ENCODE data around the gene PACRG. TPM values are rescaled to one million over a fixed set of nuclear protein-coding genes. Genes with fewer than 3 reads are reported as not detected.
"Not testable (repeated sequence)": the region's sequence is repeated elsewhere in the genome, so short reads cannot be mapped to it uniquely, and the experiment has no call there.

The PACRG gene
- total RNA-seq, 2 donors from 2014 or later, result 0.70 to 1.3 TPM

- ATAC-seq, result no peak
- DNase-seq, result no peak
- intact Hi-C loops (cut with DNase I, micrococcal nuclease), result no loop called here
Measured at GRCh38 chr6:163298079-163298830, 570.5 kb downstream of the PACRG start.

GRCh38 chr6:163300838-163301237 lies 573.1 kb downstream of the PACRG start:
- intact Hi-C loops (cut with DNase I, micrococcal nuclease), result no loop called here
- DNase-seq (no peak), ATAC-seq (no peak)

DNA sequence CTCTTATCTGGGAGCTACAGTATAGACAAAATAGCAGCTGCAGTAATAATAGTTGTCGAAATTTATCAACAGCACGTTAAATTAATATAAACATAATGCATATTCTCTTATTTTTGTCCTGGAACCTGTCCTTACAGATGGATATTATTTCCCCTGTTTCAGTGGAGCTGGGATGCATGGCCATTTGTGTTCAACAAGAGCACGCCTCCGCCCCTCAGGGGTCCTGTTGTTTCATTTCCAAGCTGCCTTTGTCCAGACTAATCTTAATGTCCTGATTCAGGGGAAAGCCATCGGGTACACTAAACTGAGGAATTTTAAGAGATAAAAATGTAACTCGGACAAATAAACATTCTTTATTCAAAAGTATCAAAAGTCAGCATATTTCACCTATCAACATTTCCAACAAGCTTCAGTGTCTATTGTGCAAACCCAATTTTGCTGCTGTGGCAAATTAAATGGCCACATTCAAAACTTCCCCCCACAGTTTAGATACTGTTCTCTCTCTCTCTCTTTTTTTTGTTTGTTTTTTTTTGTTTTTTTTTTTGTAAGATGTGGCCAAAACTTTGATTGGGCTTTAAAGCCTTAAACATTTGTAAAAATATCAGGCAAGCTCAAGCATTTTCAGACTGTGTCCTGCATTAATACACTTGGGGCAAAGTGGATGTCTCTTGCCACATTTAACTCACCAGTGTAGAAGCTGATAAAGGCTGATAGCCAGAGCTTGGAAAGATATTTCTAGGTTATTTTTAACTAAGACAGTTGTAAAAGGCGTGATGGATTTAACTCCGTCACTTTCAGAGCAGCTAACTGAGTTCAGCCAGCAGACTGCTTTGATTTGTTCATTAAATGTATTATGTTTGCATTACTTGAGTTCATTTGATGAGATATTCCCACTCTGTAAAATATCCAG lies 574.2 kb downstream of the PACRG start:
- intact Hi-C loops (cut with DNase I, micrococcal nuclease), result no loop called here
- no peak for DNase-seq
- no peak for ATAC-seq

- intact Hi-C loops (cut with DNase I, micrococcal nuclease), result no loop called here
- ATAC-seq (no peak), DNase-seq (no peak)
Measured at GRCh38 chr6:163302747-163303146, 575.0 kb downstream of the PACRG start.

- DNase-seq (no peak), ATAC-seq (no peak)
- intact Hi-C loops (cut with DNase I, micrococcal nuclease), result no loop called here
Measured at GRCh38 chr6:163306000-163306399, 578.2 kb downstream of the PACRG start.

- intact Hi-C loops (cut with DNase I, micrococcal nuclease), result no loop called here
- ATAC-seq (no peak), DNase-seq (no peak)
Measured at GRCh38 chr6:163308629-163309440, 581.1 kb downstream of the PACRG start.

- intact Hi-C loops (cut with DNase I, micrococcal nuclease), result no loop called here
- DNase-seq (no peak), ATAC-seq (no peak)
Measured at GRCh38 chr6:163309491-163310026, 581.8 kb downstream of the PACRG start.

DNA sequence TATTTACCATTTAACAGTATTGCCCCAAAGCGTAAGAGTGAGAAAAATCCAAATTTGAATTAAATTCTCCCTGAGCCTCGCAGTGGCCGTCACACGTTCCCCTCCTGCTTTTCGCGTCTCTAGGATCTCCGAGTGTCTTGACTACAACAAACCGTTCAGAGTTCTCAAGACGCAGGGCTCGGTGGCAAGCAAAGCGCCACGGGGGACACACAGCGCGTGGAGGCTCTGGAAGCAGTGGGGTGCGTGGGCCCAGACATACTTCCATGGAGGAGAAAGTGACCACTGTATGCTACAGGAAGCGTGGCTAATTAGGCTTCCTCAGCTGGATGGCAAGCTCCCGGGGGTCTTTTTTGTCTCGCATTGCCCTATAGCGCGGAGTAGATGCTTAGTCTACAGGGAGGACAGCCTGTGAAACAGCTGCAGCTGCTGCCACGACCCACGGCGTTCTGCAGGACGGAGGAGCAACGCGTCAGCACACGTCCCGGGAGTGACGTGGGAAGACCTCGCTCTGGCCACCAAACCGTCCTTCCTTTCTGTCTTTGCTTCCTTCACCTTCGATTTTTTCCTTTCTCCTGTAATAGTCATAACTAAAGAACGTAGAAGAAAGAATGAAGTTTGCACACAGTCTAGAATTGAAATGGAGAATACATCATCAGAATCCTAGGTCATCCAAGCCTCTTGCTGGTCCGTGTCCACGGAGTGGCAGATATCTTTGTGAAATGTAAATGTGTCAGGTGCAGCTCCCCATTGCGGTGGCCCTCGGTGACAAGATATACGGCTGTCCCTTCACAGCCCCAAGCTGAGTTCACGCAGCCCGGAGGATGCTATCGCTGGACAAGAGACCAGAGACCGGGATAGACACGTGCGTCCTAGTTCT lies 582.6 kb downstream of the PACRG start:
- no peak for DNase-seq
- ATAC-seq, result no peak
- intact Hi-C loops (cut with DNase I, micrococcal nuclease), result no loop called here

DNA sequence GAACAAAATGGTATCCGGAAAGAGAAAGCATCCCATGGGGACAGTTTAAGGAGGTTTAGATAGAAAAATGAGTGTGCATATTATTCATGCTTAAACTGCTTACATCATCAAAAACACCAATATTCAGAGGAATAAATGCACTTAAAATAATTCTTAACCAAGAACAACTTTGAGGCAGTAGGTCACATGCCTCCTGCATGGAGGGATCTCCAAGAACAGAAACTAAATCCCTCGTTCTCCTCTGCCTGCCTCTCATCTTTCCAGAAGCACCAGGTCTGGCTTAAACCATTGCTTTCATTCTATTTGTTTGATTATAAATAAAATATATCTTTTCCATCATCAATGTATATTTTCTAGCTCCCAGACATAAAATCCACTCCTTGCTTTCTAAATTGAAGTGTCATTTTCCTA lies 583.2 kb downstream of the PACRG start:
- intact Hi-C loops (cut with DNase I, micrococcal nuclease), result no loop called here
- DNase-seq (no peak), ATAC-seq (no peak)

GRCh38 chr6:163311830-163312229 lies 584.1 kb downstream of the PACRG start:
- ATAC-seq, result no peak
- intact Hi-C loops (cut with DNase I, micrococcal nuclease), result no loop called here
- no peak for DNase-seq

DNA sequence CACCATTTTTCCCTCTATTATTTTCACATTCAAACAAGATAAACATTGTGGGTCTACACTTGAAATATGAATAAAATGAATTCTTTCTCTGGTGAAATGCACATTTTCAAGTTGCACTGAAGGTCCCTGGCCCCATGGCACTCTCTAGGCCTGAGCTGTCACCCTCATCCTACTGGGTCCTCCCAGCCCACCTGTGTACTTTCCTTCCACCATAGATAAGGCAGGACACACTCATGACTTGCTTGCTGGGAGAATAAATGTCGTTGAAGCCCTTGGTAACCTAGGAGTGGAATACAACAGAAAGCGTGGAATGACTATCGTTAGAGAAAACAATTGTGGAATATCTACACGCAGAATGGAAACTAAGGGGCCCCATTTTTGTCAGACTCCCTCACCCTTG lies 585.8 kb downstream of the PACRG start:
- intact Hi-C loops (cut with DNase I, micrococcal nuclease), result no loop called here
- DNase-seq, result no peak
- no peak for ATAC-seq

DNA sequence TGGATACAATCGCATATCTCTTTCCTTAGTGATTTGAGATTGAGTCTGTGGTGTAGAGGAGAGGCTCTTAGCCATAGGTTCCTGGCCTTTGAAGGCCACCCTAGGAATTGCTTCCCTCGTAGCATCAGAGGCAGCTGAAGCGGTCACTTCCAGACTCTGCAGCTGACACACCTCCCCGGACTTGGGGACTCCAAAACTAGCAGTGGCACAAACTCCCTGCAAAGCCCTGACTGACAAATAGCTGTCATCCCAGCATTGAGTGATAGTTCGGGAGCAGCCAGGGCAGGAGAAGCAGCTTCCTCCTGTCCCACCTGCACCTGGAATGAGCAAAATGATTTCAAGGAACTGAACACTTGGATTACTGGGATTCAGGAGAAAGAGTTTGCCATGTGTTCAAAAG lies 586.2 kb downstream of the PACRG start:
- intact Hi-C loops (cut with DNase I, micrococcal nuclease), result no loop called here
- DNase-seq, result no peak
- ATAC-seq, result no peak

DNA sequence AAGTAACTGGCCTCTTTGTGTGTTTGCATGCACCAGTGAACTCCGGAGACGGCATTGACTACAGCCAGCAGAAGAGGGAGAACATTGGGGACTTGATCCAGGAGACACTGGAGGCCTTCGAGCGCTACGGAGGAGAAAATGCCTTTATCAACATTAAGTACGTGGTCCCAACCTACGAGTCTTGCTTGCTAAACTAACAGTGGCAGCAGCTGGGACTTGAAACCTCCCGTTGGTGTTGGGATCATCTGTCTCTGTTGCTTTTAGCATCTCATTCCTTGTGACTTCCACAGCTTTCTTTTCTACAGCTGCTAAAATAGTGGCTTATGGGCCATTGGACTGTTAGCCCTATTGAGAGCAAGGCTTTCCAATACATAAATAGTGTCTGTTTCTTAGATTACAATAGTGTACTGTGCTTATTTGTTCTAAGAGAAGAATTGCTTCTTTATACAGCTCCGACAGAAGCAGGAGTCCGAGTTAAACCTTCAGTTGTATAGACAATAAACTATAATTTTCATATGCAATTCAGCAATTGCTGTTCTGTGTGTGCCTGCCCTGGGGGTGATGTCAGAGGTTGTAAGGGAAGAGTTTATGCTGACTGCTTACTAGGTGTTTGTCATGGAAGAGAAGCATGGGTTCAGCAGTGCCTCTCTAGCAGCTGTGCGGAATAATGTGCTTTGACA lies 587.2 kb downstream of the PACRG start:
- no peak for DNase-seq
- intact Hi-C loops (cut with DNase I, micrococcal nuclease), result no loop called here
- no peak for ATAC-seq

- intact Hi-C loops (cut with DNase I, micrococcal nuclease); ATAC-seq; DNase-seq: not testable (repeated sequence)
Measured at GRCh38 chr6:163316866-163317495, 589.2 kb downstream of the PACRG start.

GRCh38 chr6:163318071-163318786 lies 590.5 kb downstream of the PACRG start:
- intact Hi-C loops (cut with DNase I, micrococcal nuclease), result no loop called here
- DNase-seq (no peak), ATAC-seq (no peak)

DNA sequence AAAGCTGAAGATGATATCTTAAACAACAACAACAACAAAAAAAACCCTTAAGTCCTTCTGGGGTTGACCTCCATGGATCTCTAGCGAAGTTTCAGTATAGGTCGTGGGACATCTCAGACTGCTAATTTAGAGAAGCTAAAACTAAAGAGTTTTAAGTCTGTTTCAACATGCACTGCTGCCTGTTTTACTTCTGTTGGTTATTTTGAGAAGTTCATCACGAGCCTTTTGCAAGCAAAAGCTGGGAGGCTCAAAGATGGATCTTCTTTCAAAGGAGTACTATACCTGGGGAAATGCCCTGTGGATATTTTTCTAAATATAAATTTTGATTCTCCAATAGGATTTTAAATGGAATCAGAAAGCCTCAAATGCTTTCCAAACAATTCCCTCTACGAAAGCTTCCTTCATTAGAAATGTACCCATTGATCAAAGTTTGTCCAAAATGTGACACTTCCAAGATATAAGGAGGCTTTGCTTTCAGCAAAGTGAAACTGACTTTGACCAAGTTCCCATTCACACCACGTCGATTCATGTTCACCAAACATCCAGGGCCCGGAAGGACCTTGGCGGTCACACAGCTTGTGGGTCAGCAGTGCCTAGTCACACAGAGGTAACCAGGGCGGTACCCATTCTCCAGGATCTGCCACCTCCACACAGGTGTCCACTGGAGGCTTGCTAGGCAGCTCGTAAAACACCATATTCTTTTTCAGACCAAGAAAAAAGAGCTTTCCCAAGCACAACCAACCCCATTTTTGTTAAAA lies 592.0 kb downstream of the PACRG start:
- DNase-seq (no peak), ATAC-seq (no peak)
- intact Hi-C loops (cut with DNase I, micrococcal nuclease), result no loop called here
